GM18909 (cell line): ENCODE measurements around the gene CORO2B.
"Not testable (repeated sequence)": the region's sequence is repeated elsewhere in the genome, so short reads cannot be mapped to it uniquely, and the experiment has no call there.

Source experiments
- ATAC-seq: cut with Tn5 transposase; IDR thresholded peaks from one replicate; pipeline ENCODE4 v1.9.1; 2021; ENCODE audit warnings: mild to moderate bottlenecking; ENCODE audit not compliant: unreplicated experiment, poor library complexity

The CORO2B gene

GRCh38 chr15:68640791-68641331 lies 62.1 kb downstream of the CORO2B start:
- ATAC-seq = no peak

- ATAC-seq = no peak
Measured at GRCh38 chr15:68641376-68641775, 62.6 kb downstream of the CORO2B start.

DNA sequence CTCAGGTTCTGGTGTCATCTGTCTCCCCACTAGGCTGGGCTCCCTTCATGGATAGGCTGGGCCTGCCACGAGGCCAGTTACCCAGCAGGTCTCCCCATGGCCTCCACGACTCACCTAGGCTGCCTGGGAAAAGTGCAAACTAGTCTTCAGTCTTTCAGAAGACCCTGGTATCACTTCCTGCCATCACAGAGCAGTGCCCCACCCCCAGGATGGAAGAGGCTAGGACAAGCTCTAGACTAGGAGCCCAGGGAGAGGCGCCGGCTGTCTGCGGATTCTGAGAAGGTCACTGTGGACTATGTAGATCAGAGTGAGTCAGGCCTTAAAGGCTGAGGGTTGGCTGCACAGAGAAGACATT lies 63.7 kb downstream of the CORO2B start:
- ATAC-seq = no peak

GRCh38 chr15:68643216-68643830 lies 64.5 kb downstream of the CORO2B start:
- ATAC-seq = no peak

GRCh38 chr15:68644083-68644904 lies 65.5 kb downstream of the CORO2B start:
- ATAC-seq = no peak

DNA sequence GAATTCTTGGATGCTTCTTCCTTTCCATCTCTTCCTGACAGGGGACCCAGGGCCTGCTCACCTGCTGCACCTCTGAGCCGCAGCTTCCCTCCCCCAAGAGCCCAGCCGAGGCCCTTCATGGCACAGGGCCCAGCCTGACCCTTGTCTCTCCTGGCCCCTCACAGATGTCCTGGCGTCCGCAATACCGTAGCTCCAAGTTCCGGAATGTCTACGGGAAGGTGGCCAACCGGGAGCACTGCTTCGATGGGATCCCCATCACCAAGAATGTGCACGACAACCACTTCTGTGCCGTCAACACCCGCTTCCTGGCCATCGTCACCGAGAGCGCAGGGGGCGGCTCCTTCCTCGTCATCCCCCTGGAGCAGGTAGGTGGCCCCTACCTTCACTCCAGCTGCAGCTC lies 66.2 kb downstream of the CORO2B start:
- no peak for ATAC-seq

- ATAC-seq = no peak
Measured at GRCh38 chr15:68646156-68646555, 67.4 kb downstream of the CORO2B start.

DNA sequence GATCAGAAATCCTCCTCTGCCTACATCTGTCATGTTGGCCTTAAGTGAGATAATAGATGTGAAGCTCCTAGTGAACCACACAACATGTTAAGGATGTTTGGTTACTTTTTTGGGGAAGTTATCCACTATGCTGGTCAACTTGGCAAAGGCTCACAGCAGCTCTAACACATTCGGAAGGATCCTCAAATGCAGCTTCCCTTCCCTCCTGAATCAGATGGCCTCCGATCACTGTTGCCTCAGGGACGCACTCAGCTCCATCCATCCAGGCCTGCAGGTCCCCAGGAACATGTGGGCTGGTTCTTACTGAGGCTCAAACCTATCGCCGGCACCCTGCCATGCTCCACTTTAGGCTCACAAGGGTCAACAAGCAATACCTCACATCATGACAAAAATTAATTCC lies 67.9 kb downstream of the CORO2B start:
- ATAC-seq = no peak

DNA sequence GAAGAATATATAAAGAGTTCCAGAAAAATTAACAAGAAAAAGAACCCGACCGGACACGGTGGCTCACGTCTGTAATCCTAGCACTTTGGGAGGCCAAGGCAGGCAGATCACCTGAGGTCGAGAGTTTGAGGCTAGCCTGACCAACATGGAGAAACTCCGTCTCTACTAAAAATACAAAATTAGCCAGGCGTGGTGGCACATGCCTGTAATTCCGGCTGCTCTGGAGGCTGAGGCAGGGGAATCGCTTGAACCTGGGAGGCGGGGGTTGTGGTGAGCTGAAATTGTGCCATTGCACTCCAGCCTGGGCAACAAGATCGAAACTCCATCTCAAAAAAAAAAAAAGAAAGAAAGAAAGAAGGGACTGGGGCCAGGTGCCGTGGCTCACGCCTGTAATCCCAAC lies 68.6 kb downstream of the CORO2B start:
- not testable (repeated sequence) for ATAC-seq

DNA sequence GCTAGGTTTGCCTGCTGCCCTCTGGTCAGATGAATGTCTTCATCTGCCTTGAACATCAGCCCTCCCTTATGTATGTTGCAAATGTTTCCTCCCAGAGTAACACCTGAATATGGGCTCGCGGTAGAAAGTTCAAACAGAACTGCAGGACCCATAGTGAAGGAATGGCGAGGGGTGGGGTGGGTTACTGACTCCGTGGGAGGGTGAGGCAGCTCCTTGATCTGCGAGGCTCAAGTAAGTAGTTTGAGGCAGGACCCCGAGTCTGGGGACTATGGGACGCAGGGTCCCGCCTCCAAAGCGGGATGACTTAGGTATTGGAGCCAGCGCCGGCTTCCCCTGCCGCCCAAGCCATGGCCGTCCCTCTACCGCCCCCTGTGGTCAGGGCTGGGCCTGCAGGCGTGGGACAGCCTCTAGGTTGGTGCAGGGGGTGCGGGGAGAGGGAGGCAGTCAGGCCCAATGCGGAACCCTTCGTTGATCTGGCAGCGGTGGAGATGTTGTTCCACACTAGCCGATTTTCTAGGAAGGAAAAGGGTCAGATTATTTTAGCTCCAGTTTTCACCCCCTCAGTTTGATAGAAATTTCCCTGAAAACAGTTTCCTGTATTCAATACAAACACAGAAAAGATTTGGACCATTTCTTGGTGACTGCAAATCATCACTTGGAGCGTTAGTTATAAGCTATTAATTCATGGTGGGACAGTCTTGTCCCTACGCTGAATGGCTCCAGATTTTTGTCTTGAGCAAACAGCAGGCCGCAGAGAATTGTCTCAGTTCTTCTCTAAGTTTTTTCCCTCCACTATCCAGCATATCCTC lies 72.3 kb downstream of the CORO2B start:
- no peak for ATAC-seq

GRCh38 chr15:68651916-68652525 lies 73.2 kb downstream of the CORO2B start:
- no peak for ATAC-seq

DNA sequence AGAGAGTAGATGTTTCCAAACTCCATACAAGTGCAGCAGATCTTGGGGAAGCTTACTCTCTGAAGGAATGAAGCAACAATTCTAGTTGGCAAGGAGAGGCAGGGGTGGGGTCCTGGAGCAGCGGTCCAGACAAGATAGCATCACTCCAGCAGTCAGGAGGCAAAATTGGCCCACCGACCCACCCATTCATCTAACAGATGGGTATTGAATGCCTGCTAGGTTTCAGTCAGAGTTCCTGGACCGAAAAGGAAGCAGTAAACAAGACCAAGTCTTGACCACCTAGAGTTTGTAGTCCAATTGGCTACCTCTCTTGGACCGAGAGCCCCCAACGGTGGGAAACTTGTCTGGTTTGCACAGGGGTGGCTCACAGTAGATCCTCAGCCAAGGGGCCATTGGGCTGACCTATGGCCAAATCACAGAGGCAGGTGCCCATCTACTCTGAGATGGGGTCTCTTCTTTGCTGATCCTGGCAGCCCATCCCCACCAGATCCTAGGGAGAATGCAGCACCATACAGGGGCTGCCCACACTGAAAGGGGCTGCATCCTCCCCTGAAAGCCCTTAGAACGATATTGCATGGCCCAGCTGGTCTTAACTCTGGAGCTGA lies 74.3 kb downstream of the CORO2B start:
- no peak for ATAC-seq

GRCh38 chr15:68653801-68654200 lies 75.0 kb downstream of the CORO2B start:
- ATAC-seq = no peak

DNA sequence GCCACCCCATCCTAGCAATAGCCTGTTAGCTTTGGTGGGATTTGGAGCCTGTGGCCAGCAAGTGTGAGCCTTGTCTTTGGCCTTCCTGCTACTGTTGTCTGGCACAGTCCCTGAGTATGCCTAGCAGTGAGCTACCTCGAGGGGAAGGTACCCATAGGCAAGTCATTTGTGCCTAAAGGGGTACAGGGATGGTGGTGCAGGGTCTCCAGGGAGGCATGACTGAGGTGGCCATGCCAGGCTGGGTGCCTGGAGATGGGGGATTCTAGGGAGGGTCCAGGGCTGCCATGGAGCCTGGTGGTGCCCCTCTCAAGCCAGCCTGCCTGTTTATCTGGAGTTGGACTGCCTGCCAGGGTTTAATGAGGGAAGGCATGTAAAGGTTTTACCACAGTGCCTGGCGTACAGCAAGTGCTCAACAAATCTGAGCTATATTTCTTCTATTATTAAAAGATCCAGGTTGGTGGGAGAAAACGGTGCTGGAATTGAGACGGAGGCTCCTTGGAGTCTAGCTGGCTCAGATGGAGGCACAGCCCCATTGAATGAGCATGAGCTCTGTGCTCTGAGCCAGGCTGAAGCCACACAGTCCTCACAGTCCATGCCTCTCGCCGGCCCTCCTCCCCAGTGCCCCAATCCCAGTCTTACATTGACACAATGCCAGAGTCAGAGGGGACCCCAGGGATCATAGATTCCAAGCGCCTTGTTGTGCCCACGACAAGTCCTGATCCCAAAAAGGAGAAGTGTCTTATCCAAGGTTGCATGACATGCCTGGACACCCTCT lies 76.2 kb downstream of the CORO2B start:
- ATAC-seq = no peak

DNA sequence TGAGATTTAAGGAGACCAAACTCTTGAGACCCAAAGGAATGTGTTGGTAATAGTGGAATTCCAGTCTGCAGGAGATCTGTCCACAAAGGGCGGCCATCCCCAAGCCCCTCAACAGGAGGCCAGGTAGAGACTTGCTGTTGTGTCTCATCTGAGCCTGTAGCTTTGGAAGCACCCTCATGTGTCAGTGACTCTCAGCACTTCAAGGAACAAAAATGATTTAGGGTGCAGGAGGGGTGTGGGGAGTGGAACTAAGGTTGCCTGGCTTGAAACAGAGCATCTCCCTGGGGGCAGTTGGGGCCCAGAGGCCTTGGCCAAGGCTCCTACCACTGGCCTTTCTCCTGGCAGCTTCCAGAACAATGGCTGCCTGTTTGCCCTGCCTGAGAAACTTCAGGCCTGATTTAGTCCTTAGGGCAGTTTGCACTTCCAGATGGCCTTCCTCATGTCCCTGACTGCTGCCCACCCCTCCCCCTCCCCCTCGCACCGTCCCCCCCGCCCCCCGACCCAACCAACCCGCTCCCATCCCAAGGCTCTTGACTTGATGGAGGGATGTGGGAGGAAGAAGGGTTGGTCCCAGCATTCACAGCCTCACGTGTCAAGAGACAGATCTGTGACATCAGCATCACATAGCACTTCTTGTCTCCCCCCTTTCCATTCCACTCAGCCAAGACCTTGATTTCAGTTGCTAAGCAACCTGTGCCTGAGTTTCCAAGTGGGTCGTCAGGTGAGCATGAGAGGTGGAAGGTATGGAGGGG lies 77.1 kb downstream of the CORO2B start:
- no peak for ATAC-seq

GRCh38 chr15:68656438-68656739 lies 77.6 kb downstream of the CORO2B start:
- ATAC-seq = no peak

GRCh38 chr15:68658151-68658550 lies 79.4 kb downstream of the CORO2B start:
- no peak for ATAC-seq

DNA sequence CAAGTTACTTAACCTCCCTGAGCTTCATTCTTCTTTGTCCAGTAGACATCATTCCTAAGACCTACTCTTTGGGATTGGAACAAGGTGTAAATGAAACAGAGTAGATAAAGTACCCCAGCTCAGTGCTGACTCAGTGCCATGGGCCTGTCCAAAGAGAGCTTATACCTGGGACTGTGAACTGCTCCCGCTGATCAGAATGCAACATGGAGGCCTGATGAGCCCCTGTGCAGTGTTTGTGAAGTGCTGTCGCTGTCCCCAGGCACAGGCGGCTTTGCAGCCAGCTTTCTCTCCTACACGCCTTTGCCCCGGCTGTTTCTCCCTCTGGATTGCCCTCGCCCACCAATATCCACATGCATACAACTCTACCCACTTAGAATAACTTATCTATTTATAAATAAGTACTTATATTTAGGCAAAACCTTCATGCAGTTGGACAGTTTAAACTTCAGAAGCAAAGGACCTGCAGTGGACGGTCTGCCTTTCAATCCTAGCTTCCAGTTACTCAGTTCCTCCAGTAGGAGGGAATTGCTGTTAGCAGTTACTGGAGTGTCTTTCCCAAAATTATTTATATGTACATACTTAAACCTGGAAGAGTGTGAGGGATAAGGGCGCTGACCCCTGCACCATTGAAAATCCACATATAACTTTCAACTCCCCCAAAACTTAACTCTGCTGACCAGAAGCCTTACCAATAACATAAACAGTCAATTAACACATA lies 80.0 kb downstream of the CORO2B start:
- ATAC-seq = no peak
